ENCODE results near the gene CSN3.
"Not testable (repeated sequence)": the region's sequence is repeated elsewhere in the genome, so short reads cannot be mapped to it uniquely, and the experiment has no call there.

Gene CSN3, protein sequence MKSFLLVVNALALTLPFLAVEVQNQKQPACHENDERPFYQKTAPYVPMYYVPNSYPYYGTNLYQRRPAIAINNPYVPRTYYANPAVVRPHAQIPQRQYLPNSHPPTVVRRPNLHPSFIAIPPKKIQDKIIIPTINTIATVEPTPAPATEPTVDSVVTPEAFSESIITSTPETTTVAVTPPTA

DNA sequence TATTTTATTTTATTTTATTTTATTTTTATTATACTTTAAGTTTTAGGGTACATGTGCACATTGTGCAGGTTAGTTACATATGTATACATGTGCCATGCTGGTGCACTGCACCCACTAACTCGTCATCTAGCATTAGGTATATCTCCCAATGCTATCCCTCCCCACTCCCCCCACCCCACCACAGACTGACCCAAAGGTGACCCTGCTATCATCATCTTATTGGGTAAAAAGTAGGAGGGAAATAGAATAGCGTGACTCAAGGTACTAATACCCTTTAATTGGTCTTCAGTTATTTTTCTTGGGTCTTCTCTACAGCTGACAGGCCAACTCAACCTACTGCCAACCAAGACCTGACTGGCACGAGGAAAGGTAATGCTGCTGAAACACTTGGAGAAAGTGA is at the start of gene CSN3:
CSN3 (plus strand) TSS at position 301 of the 400 bp plus-strand sequence. CDS start 2,223 bp downstream, outside the sequence.
- DNase-seq, result not testable (repeated sequence)

DNA sequence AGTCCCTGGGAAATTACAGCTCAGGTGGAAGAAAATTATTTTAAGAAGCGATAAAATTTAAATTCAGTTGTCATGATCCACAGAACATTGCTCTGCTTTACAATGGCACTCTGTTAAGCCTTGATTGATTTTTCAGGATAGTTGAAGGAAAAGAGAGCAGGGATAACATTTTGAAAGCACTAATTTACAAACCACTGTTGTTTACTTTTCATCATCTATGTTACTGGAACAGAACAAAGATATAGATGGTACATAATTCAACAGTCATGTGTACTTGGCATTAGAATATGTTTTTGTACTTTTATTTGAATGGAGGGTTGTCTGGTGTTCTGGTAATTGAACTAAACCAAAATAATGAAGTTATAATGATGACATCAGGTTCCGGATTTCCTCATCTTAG is 49.5 kb upstream of the CSN3 start:
- DNase-seq, result no peak

DNA sequence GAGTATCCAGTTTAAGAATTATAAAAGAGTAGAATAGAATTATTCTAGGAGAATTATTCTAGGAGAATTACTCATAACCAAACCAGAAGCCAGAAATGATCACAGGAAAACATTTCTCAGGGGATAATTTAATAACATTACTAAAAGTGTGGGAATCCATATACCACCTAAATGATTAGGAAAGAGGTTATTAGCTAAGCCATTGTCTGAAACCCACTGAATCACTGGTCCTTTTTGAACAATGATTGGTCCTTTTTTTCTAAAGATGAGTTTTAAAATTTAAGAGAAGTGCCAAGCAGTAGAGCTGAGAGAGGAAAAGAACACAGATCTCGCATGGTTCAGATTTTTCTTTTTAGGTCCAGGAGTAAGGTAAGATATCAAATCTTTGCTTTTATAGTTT is 47.0 kb upstream of the CSN3 start, which contains the start of gene ODAM:
ODAM (plus strand) TSS at position 301 of the 400 bp plus-strand sequence. CDS start 819 bp downstream, outside the sequence.
- no peak for DNase-seq

- DNase-seq, result no peak
These were observed 45.5 kb upstream of the CSN3 start for GRCh38 chr4:70196857-70197256.

DNA sequence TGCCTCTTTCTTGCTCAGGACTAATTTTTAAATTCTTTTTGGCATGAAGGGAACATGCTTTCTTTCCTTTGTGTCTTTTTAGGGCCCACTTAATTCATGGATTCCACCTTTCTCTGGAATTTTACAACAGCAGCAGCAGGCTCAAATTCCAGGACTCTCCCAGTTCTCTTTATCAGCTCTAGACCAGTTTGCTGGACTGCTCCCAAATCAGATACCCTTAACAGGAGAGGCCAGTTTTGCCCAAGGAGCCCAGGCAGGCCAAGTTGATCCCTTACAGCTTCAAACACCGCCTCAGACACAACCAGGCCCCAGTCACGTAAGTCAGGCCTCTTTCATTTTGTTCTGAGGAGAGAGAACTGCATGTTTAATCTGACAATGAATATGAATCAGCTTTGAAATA is 44.6 kb upstream of the CSN3 start:
- DNase-seq, result no peak

DNA sequence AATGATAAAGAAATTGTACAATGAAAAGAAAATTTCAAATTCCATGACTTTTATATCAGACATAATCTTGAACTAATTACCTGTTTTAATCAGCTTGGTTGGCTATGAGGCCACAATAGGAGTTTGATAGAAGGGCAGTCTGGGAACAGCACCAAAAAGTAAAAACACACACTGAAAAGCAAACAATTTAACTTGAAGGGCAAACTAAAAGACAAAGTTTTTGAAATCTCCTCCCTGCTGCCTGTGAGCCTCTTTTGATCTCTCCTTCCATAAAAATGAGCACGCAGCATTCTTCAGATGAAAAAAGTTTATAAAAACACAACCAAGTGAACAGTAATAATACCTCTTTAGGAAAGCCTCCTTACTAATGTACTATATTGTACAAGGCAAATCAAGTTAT is 38.8 kb upstream of the CSN3 start:
- no peak for DNase-seq

GRCh38 chr4:70212752-70213151 is 29.6 kb upstream of the CSN3 start:
- DNase-seq, result not testable (repeated sequence)

DNA sequence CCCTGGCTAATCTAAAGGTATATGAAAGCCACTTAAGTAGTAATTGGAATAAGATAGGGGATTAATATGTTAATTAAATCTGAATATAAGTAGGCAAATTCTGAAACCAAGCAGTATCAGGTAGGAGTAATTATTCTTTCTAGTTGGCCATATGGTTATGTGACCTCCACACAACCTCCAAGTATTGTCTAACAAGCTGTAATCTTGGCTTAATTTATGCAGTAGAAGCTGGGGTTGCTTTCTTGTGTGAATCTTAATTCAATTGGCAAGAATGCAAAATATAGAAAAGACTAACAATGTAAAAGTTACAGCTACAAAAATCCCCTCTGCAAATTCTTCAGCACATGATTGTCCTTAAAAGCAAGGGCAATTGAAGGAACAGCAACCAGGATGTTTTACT is 26.3 kb upstream of the CSN3 start:
- DNase-seq, result not testable (repeated sequence)

DNA sequence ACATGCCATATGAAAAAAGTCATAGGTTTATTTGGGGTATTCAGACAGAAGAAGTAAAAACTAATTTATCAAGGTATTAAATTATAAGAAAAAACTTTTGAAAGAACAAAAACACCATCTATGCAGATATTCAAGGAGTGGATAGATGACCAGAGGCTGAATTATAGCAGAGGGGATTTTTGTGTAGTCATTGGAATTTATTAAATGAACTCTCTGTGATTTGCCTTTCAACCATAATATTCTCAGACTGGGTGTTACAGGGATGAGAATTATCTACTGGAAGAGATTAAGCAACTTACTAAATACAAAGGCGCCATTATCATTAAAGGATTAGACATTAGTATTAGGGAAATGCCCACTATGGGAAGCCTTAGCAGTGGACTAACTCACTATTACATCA is 25.8 kb upstream of the CSN3 start:
- DNase-seq, result not testable (repeated sequence)

GRCh38 chr4:70221389-70221788 is 21.0 kb upstream of the CSN3 start:
- not testable (repeated sequence) for DNase-seq

GRCh38 chr4:70221818-70222217 is 20.6 kb upstream of the CSN3 start:
- not testable (repeated sequence) for DNase-seq

- no peak for DNase-seq
These were observed 16.6 kb upstream of the CSN3 start, which contains the start of gene FDCSP for GRCh38 chr4:70225824-70226223. Gene FDCSP (plus strand): TSS chr4:70226124. CDS start chr4:70231195, 5,071 bp downstream.

- no peak for DNase-seq
These were observed 6.3 kb upstream of the CSN3 start for GRCh38 chr4:70236125-70236524.

DNA sequence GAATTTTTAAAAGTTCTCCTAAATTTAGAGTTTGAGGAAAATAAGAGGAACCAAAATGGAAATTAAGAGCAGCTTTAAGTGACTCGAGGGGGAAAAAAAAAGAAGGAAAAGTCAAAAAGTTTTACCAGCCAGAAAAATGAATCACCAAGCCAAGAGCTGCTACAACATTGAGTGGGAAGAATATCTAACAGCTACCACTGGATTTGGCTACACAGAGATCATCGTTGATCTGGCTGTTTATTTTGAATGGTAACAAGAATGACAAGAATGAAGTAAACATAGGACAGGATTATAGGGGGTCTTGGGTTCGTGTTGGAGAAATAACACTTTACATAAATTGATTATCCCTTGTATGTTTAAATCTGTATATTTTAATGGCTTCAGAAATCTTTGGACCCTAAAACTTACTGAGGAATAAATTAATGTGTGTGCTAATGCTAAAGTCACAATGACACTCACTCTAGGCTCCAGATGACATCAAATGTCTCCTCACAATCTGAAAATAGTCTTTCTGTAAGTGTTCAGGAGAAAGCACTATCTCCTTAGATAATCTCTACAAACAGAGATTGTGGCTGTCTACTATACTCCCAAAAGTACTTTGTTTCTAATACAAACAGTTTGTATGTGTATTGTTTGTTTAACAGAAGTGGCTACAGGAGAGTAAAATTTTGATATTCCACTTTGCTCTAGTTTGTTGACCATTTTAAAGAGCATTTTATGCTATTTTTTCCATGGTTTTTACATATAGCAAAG is 3.1 kb upstream of the CSN3 start:
- DNase-seq, result no peak

- no peak for DNase-seq
These were observed 2.4 kb upstream of the CSN3 start for GRCh38 chr4:70239884-70240591.

GRCh38 chr4:70243091-70243490 is 694 bp downstream of the CSN3 start:
- no peak for DNase-seq

GRCh38 chr4:70251250-70251944 is 9.0 kb downstream of the CSN3 start:
- DNase-seq, result no peak

GRCh38 chr4:70251945-70252277 is 9.5 kb downstream of the CSN3 start:
- DNase-seq, result no peak

GRCh38 chr4:70269674-70270073 is 27.3 kb downstream of the CSN3 start:
- DNase-seq, result peak; percentile 5

DNA sequence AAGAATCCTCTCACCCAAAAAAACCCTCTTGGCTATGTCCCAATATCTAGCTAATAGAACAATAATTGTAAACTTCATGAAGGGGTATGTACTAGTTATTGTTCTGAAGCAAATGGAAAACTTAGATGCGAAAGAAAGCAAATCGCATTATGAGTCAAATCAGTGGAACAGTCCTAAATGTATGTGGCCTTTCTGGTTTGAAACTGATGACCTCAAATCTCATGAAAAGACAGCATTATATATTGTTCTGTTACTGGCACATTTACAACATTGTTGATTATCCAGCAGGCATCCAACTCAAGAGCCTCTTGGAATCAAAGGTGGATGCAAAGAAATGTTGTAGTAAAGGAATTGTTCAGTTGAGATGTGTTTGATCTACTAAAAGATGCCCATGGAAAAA is 34.7 kb downstream of the CSN3 start:
- DNase-seq, result no peak

DNA sequence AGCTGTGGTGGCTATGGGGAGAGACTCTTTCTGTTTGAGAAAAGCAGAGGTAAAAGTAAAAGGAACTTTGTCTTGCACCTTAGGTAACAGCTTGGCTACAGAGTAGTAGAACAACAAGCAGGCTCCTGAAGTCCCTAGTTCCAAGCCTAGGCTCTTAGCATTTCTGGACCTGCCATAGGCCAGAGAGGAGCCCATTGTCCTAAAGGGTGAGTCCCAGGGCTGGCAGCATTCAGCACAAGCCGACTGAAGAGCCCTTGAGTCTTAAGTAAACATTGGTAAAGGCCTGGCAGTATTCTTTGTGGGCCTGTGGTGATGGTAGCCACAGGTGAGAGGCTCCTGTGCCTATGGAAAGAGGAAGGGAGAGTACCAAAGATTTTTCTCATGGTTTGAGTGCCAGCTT is 38.2 kb downstream of the CSN3 start:
- DNase-seq, result no peak

- no peak for DNase-seq
These were observed 46.3 kb downstream of the CSN3 start for GRCh38 chr4:70288651-70289050.

DNA sequence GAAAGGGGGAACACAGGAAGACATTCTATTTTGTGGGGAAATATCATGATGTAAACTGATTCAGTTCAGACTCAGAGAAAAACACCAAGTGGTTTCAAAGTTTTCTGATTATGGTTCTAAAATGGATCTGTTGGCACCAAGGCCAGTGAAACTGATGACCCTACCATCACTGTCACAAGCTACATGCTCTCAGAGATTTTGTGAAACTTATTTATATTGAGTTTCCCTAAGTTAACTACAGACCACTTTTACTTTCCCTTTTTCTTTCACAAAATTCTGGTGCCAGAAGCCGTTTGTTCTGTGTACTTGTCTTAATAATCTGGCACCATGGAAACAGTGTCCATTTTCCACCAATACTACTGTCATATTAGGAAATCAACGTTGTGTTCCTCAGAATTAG is 48.9 kb downstream of the CSN3 start:
- no peak for DNase-seq

Measured in NCI-H1694 treated with DMSO at 0.1 percent for 48 hours (cell line).